Measurements from ENCODE around the gene MSL1. TPM values are rescaled to one million over a fixed set of nuclear protein-coding genes. Genes with fewer than 3 reads are reported as not detected.

Gene MSL1
- total and polyA plus RNA-seq, 2 of the 13 experiments (the other 11 are each of a cell fraction or from before 2014, with no cell fraction given), result 63.8 to 88.5 TPM

- TF ChIP-seq ZSCAN12 (CRISPR knock-in tag; IDR thresholded peaks at IDR 0.05) (no peak), CCAR2 (optimal IDR thresholded peaks at IDR 0.05; ENCODE audit: low read depth, low read length) (no peak), CBFB (CRISPR knock-in tag; IDR thresholded peaks at IDR 0.05) (no peak), ZBTB7A (CRISPR knock-in tag; IDR thresholded peaks at IDR 0.05) (no peak), MED8 (CRISPR knock-in tag; IDR thresholded peaks at IDR 0.05; ENCODE audit: insufficient replicate concordance) (no peak), LRRFIP1 (CRISPR knock-in tag; conservative IDR thresholded peaks at IDR 0.05) (no peak), ZNF616 (CRISPR knock-in tag; IDR thresholded peaks at IDR 0.05; ENCODE audit: low read depth) (no peak), ERF (CRISPR knock-in tag; IDR thresholded peaks at IDR 0.05) (peak; percentile 42; the same call in 1 of the 2 replicates), CREBL2 (CRISPR knock-in tag; IDR thresholded peaks at IDR 0.05; ENCODE audit: borderline replicate concordance) (no peak), ZNF614 (CRISPR knock-in tag; IDR thresholded peaks at IDR 0.05; ENCODE audit: borderline replicate concordance) (no peak), CEBPG (CRISPR knock-in tag; IDR thresholded peaks at IDR 0.05) (peak; percentile 82), MED13 (CRISPR knock-in tag; IDR thresholded peaks at IDR 0.05) (peak; percentile 19; the same call in 1 of the 2 replicates), THAP11 (CRISPR knock-in tag; IDR thresholded peaks at IDR 0.05) (peak; percentile 58; the same call in 1 of the 2 replicates), ZMYM2 (CRISPR knock-in tag; IDR thresholded peaks at IDR 0.05) (peak; percentile 81; the same call in 1 of the 2 replicates), ZNF670 (CRISPR knock-in tag; IDR thresholded peaks at IDR 0.05; ENCODE audit: borderline replicate concordance) (no peak), HNRNPUL1 (IDR thresholded peaks at IDR 0.05; ENCODE audit: low read depth, low read length) (no peak), ZFYVE20 (CRISPR knock-in tag; IDR thresholded peaks at IDR 0.05; ENCODE audit: borderline replicate concordance, low read depth) (no peak), BHLHE40 (IDR thresholded peaks at IDR 0.05; ENCODE audit: low read length) (no peak), GZF1 (CRISPR knock-in tag; IDR thresholded peaks at IDR 0.05) (no peak), ZNF652 (CRISPR knock-in tag; IDR thresholded peaks at IDR 0.05; ENCODE audit: borderline replicate concordance, low read depth) (no peak), ATF3 (CRISPR knock-in tag; IDR thresholded peaks at IDR 0.05) (no peak), ZBTB42 (CRISPR knock-in tag; IDR thresholded peaks at IDR 0.05) (no peak), RXRA (CRISPR knock-in tag; IDR thresholded peaks at IDR 0.05) (no peak), ZFY (CRISPR knock-in tag; IDR thresholded peaks at IDR 0.05) (peak; percentile 33; the same call in 1 of the 2 replicates), ZC3H4 (CRISPR knock-in tag; IDR thresholded peaks at IDR 0.05; ENCODE audit: borderline replicate concordance) (no peak), PHF8 (CRISPR knock-in tag; IDR thresholded peaks at IDR 0.05) (no peak), MLXIP (CRISPR knock-in tag; IDR thresholded peaks at IDR 0.05; ENCODE audit: borderline replicate concordance) (no peak)
These were observed 51.5 kb downstream of the MSL1 start (continued) for GRCh38 chr17:40173091-40173777.
